Activated T-helper 2 cell treated with anti-CD3 and anti-CD28 coated beads, Interferon-gamma antibody, Interleukin-2, Interleukin-4, amounts not matched to agents 10 μg/mL and 5 μg/mL and 100 μg/mL, durations not matched to agents 14 hours and 24 hours and 36 hours (primary cell): Measurements from ENCODE around the gene DOCK11. TPM values are rescaled to one million over a fixed set of nuclear protein-coding genes. Genes with fewer than 3 reads are reported as not detected.
"Not testable (repeated sequence)": the region's sequence is repeated elsewhere in the genome, so short reads cannot be mapped to it uniquely, and the experiment has no call there.

Experiments
- DNase-seq: peaks from one replicate; pipeline ENCODE4 v3.0.0; 2021; ENCODE audit warnings: low spot score
- H3K27ac Mint-ChIP-seq: one replicate; pipeline ENCODE4 v1.8.0; 2021; ENCODE audit warnings: mixed read lengths
- H3K27me3 Mint-ChIP-seq: one replicate; pipeline ENCODE4 v1.8.0; 2021; ENCODE audit warnings: low read depth, mixed read lengths
- H3K36me3 Mint-ChIP-seq: one replicate; pipeline ENCODE4 v1.8.0; 2021; ENCODE audit warnings: low read depth, mixed read lengths
- H3K4me1 Mint-ChIP-seq: one replicate; pipeline ENCODE4 v1.8.0; 2021; ENCODE audit warnings: low read depth, mixed read lengths
- H3K4me3 Mint-ChIP-seq: one replicate; pipeline ENCODE4 v1.8.0; 2021; ENCODE audit warnings: low read depth, mild to moderate bottlenecking, moderate library complexity, mixed read lengths
- H3K9me3 Mint-ChIP-seq: one replicate; pipeline ENCODE4 v1.8.0; 2021; ENCODE audit warnings: mixed read lengths
- intact Hi-C: fragments of 100-400 bp; cut with micrococcal nuclease; formaldehyde crosslinking; loops from one replicate; pipeline ENCODE4 v1.15.1; 2023
- total RNA-seq: library from RNA; stranded (reverse); gene quantifications from 2 replicates; pipeline ENCODE4 v1.2.3, GENCODE V29; 2022

The DOCK11 gene
- total RNA-seq, 1 donor from 2014 or later: 31.8 TPM

GRCh38 chrX:118677318-118677717 is 181.7 kb downstream of the DOCK11 start:
- DNase-seq: no peak
- peaks cover 43% of the 10 kb centered on the region for H3K36me3 Mint-ChIP-seq
- no peaks in the 10 kb centered on the region for H3K9me3 Mint-ChIP-seq
- H3K4me3 Mint-ChIP-seq: no peak overlapping the region
- intact Hi-C loops: no loop called here
- H3K4me1 Mint-ChIP-seq: peaks cover 2% of the 10 kb centered on the region
- H3K27me3 Mint-ChIP-seq: no peaks in the 10 kb centered on the region
- H3K27ac Mint-ChIP-seq: no peak overlapping the region

GRCh38 chrX:118679290-118679689 is 183.7 kb downstream of the DOCK11 start:
- Mint-ChIP-seq H3K36me3 (peaks cover 34% of the 10 kb centered on the region), H3K4me1 (peaks cover 2% of the 10 kb centered on the region), H3K4me3 (no peak overlapping the region), H3K9me3 (no peaks in the 10 kb centered on the region), H3K27ac (no peak overlapping the region), H3K27me3 (no peaks in the 10 kb centered on the region)
- DNase-seq: no peak
- intact Hi-C loops: no loop called here

- Mint-ChIP-seq H3K4me3 (no peak overlapping the region), H3K27me3 (no peaks in the 10 kb centered on the region), H3K36me3 (peaks cover 30% of the 10 kb centered on the region), H3K4me1 (no peaks in the 10 kb centered on the region), H3K27ac (no peak overlapping the region), H3K9me3 (no peaks in the 10 kb centered on the region)
- no peak for DNase-seq
- intact Hi-C loops: no loop called here
Measured at GRCh38 chrX:118682258-118683014, 186.8 kb downstream of the DOCK11 start.

GRCh38 chrX:118685393-118685792 is 189.8 kb downstream of the DOCK11 start:
- Mint-ChIP-seq H3K36me3 (peaks cover 28% of the 10 kb centered on the region), H3K4me1 (no peaks in the 10 kb centered on the region), H3K27me3 (no peaks in the 10 kb centered on the region), H3K27ac (no peak overlapping the region), H3K9me3 (no peaks in the 10 kb centered on the region), H3K4me3 (no peak overlapping the region)
- intact Hi-C loops: no loop called here
- no peak for DNase-seq

GRCh38 chrX:118688935-118689334 is 193.3 kb downstream of the DOCK11 start:
- no peak for DNase-seq
- Mint-ChIP-seq H3K4me3 (no peak overlapping the region), H3K27ac (no peak overlapping the region), H3K4me1 (no peaks in the 10 kb centered on the region), H3K27me3 (no peaks in the 10 kb centered on the region), H3K36me3 (peaks cover 20% of the 10 kb centered on the region), H3K9me3 (no peaks in the 10 kb centered on the region)
- intact Hi-C loops: no loop called here

GRCh38 chrX:118693843-118694242 is 198.2 kb downstream of the DOCK11 start:
- peaks cover 7% of the 10 kb centered on the region for H3K36me3 Mint-ChIP-seq
- H3K27me3 Mint-ChIP-seq: no peaks in the 10 kb centered on the region
- no peak overlapping the region for H3K4me3 Mint-ChIP-seq
- no peak overlapping the region for H3K27ac Mint-ChIP-seq
- H3K9me3 Mint-ChIP-seq: no peaks in the 10 kb centered on the region
- no peak for DNase-seq
- H3K4me1 Mint-ChIP-seq: no peaks in the 10 kb centered on the region
- intact Hi-C loops: no loop called here

GRCh38 chrX:118694638-118695037 is 199.0 kb downstream of the DOCK11 start:
- Mint-ChIP-seq H3K4me1 (no peaks in the 10 kb centered on the region), H3K9me3 (no peaks in the 10 kb centered on the region), H3K27ac (no peak overlapping the region), H3K4me3 (no peak overlapping the region), H3K36me3 (peaks cover 4% of the 10 kb centered on the region), H3K27me3 (no peaks in the 10 kb centered on the region)
- intact Hi-C loops: no loop called here
- DNase-seq: no peak

- Mint-ChIP-seq H3K4me1 (no peaks in the 10 kb centered on the region), H3K9me3 (no peaks in the 10 kb centered on the region), H3K27ac (peak overlapping the region; percentile 36), H3K27me3 (no peaks in the 10 kb centered on the region), H3K36me3 (no peaks in the 10 kb centered on the region), H3K4me3 (no peak overlapping the region)
- no peak for DNase-seq
- intact Hi-C loops: no loop called here
Measured at GRCh38 chrX:118698516-118699170, 203.0 kb downstream of the DOCK11 start.

GRCh38 chrX:118702741-118703140 is 207.1 kb downstream of the DOCK11 start:
- Mint-ChIP-seq H3K36me3 (no peaks in the 10 kb centered on the region), H3K4me1 (no peaks in the 10 kb centered on the region), H3K27ac (no peak overlapping the region), H3K4me3 (no peak overlapping the region), H3K9me3 (no peaks in the 10 kb centered on the region), H3K27me3 (no peaks in the 10 kb centered on the region)
- DNase-seq: no peak
- intact Hi-C loops: no loop called here

GRCh38 chrX:118706681-118707080 is 211.1 kb downstream of the DOCK11 start:
- no peak for DNase-seq
- Mint-ChIP-seq H3K36me3 (no peaks in the 10 kb centered on the region), H3K4me3 (no peak overlapping the region), H3K4me1 (no peaks in the 10 kb centered on the region), H3K9me3 (no peaks in the 10 kb centered on the region), H3K27ac (no peak overlapping the region), H3K27me3 (no peaks in the 10 kb centered on the region)
- intact Hi-C loops: no loop called here

- Mint-ChIP-seq H3K4me3 (no peak overlapping the region), H3K9me3 (no peaks in the 10 kb centered on the region), H3K27ac (no peak overlapping the region), H3K27me3 (no peaks in the 10 kb centered on the region), H3K36me3 (no peaks in the 10 kb centered on the region), H3K4me1 (no peaks in the 10 kb centered on the region)
- no peak for DNase-seq
- intact Hi-C loops: no loop called here
Measured at GRCh38 chrX:118714521-118714920, 218.9 kb downstream of the DOCK11 start.

- H3K9me3 Mint-ChIP-seq, DNase-seq, H3K4me3 Mint-ChIP-seq, H3K27ac Mint-ChIP-seq, H3K27me3 Mint-ChIP-seq, H3K36me3 Mint-ChIP-seq, intact Hi-C loops, H3K4me1 Mint-ChIP-seq: not testable (repeated sequence)
Measured at GRCh38 chrX:118715917-118716316, 220.3 kb downstream of the DOCK11 start.

- H3K4me3 Mint-ChIP-seq, intact Hi-C loops, H3K9me3 Mint-ChIP-seq, H3K27me3 Mint-ChIP-seq, H3K27ac Mint-ChIP-seq, DNase-seq, H3K4me1 Mint-ChIP-seq, H3K36me3 Mint-ChIP-seq: not testable (repeated sequence)
Measured at GRCh38 chrX:118716833-118717232, 221.2 kb downstream of the DOCK11 start.
